HG03565 (cell line): ENCODE results near the gene BEND7.
"Not testable (repeated sequence)": the region's sequence is repeated elsewhere in the genome, so short reads cannot be mapped to it uniquely, and the experiment has no call there.

Experiments used
- ATAC-seq: cut with Tn5 transposase; IDR thresholded peaks from one replicate; pipeline ENCODE4 v1.9.1; 2021; ENCODE audit warnings: mild to moderate bottlenecking, moderate library complexity; ENCODE audit not compliant: unreplicated experiment

BEND7 gene

GRCh38 chr10:13427943-13428342 lies 100.9 kb downstream of the BEND7 start:
- not testable (repeated sequence) for ATAC-seq

DNA sequence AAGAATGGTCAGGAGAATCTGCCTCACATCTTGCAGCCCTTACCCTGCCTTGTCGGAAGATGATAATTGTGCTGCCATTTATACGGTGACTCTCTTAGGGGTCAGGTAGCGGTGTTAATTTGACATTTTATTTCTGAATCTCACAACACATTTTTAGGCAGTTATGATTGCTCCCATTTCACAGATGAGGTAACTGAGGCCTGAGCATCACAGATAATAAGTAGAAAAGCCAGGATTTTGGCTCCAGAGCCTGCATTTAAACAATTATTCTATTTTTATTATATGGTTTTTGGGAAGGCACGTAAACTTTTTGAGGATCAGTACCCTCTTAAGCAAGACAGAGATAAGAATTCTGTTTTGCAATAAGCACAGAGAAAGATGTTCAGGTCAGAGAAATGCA lies 103.4 kb downstream of the BEND7 start:
- ATAC-seq: no peak

- ATAC-seq: no peak
These were observed 106.0 kb downstream of the BEND7 start for GRCh38 chr10:13422800-13423199.

DNA sequence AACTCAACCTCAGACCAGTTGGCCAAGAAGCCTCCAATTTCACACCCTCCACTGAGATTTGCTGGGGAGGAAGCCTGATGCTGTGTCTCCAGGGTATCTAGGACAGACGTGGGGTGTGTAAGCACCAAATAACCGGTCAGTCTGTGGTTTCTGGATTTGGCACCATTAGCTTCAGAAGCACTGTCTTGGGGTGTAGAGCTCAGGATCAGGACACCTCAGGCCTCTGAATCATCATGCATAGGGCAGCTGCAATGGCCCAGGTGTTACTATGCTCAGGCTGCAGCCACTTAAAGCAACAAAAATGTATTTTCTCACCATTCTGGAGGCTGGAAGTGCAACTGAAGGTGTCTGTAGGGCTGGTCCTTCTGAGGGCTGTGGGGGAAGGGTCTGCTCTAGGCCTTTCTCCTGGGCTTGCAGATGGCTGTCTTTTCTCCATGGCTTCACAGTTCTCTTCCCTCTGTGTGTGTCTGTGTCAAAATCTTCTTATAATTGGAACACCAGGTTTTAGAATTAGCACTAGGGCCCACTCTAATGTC lies 107.4 kb downstream of the BEND7 start:
- no peak for ATAC-seq

GRCh38 chr10:13420532-13421307 lies 108.1 kb downstream of the BEND7 start:
- no peak for ATAC-seq

- ATAC-seq: no peak
These were observed 111.2 kb downstream of the BEND7 start for GRCh38 chr10:13417459-13418126.

- ATAC-seq: no peak
These were observed 112.1 kb downstream of the BEND7 start for GRCh38 chr10:13416760-13417159.

GRCh38 chr10:13414855-13415254 lies 114.0 kb downstream of the BEND7 start:
- no peak for ATAC-seq

GRCh38 chr10:13414137-13414536 lies 114.7 kb downstream of the BEND7 start:
- ATAC-seq: no peak

GRCh38 chr10:13412894-13413293 lies 115.9 kb downstream of the BEND7 start:
- no peak for ATAC-seq

GRCh38 chr10:13404791-13405190 lies 124.0 kb downstream of the BEND7 start:
- no peak for ATAC-seq

GRCh38 chr10:13404305-13404759 lies 124.5 kb downstream of the BEND7 start:
- no peak for ATAC-seq

DNA sequence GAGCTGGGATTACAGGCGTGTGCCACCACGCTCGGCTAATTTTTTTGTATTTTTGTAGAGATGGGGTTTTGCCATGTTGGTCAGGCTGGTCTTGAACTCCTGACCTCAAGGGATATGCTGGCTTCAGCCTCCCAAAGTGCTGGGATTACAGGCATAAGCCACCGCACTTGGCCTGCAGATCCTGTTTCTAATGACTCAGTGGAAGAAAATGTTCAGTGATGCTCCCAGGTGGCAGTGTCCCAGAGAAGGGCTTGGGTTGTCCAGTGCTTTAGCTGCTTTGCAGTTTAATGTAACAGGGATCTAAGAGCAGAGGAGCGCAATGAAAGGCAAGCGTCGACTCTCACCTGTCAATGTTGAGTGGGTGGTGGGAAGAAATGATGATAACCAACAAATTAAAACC lies 125.4 kb downstream of the BEND7 start:
- ATAC-seq: not testable (repeated sequence)

- no peak for ATAC-seq
These were observed 126.8 kb downstream of the BEND7 start for GRCh38 chr10:13402021-13402420.

GRCh38 chr10:13401142-13401541 lies 127.7 kb downstream of the BEND7 start:
- no peak for ATAC-seq

- ATAC-seq: no peak
These were observed 128.4 kb downstream of the BEND7 start for GRCh38 chr10:13400196-13400965.

DNA sequence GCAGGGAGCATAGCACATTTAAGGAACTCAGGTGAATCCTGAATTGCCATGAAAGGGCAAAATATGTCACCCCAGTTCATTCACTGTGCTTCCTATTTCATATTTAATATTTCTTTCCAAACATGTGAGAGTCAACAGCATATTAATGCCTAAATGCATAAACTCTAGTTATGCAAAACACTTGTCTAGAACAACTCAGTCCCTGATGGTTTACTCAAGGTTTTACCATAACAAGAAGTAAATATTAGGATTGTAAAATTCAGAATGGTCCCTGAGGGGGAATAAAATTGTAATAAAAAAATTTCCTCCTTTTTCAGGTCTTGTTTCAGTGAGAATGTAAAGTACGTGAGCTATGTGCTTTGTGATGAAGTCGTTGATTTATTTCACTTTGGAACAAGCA lies 129.1 kb downstream of the BEND7 start:
- no peak for ATAC-seq

GRCh38 chr10:13399236-13399635 lies 129.6 kb downstream of the BEND7 start:
- ATAC-seq: no peak

GRCh38 chr10:13397052-13397451 lies 131.8 kb downstream of the BEND7 start:
- no peak for ATAC-seq

DNA sequence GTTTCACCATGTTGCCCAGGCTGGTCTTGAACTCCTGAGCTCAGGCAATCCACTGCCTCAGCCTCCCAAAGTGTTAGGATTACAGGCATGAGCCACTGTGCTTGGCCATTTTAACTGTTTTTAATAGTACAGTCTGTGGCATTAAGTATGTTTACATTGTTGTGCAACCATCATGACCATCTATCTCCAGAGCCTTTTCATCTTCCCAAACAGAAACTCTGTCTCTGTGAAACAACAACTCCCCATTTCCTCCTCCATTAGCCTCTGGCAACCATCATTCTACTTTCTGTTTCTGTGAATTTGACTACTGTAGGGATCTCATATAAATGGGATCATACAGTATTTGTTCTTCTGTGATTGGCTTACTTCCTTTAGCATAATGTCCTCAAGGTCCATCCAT lies 132.4 kb downstream of the BEND7 start:
- no peak for ATAC-seq

GRCh38 chr10:13395540-13395939 lies 133.3 kb downstream of the BEND7 start:
- no peak for ATAC-seq
